DOHH2 (cell line): ENCODE results near the gene C19orf25.

Experiments
- H3F3A ChIP-seq: fragments of 200-600 bp; sonication (generic), shearing (Covaris generic); 2 replicates; pipeline ENCODE4 v1.6.0; 2016; ENCODE audit warnings: antibody characterized with exemption, mild to moderate bottlenecking; ENCODE audit not compliant: control insufficient read depth, insufficient read depth
- H3K27ac ChIP-seq: fragments of 200-600 bp; sonication (generic); 2 replicates; pipeline ENCODE4 v1.5.1; 2014; ENCODE audit warnings: low read depth, mild to moderate bottlenecking, low read length, moderate library complexity
- H3K27me3 ChIP-seq: fragments of 200-600 bp; sonication (generic); 2 replicates; pipeline ENCODE4 v1.6.1; 2014; ENCODE audit warnings: mild to moderate bottlenecking, low read length, mixed read lengths; ENCODE audit not compliant: control insufficient read depth
- H3K36me3 ChIP-seq: fragments of 200-600 bp; sonication (generic); 2 replicates; pipeline ENCODE4 v1.6.1; 2014; ENCODE audit warnings: mild to moderate bottlenecking, low read length, moderate library complexity, mixed read lengths; ENCODE audit not compliant: control insufficient read depth
- H3K4me1 ChIP-seq: fragments of 200-600 bp; sonication (generic); 2 replicates; pipeline ENCODE4 v1.6.1; 2014; ENCODE audit warnings: mild to moderate bottlenecking, low read length, mixed read lengths; ENCODE audit not compliant: control insufficient read depth
- H3K4me2 ChIP-seq: fragments of 200-600 bp; sonication (generic); 2 replicates; pipeline ENCODE4 v1.6.0; 2014; ENCODE audit warnings: mild to moderate bottlenecking, low read length, moderate library complexity
- H3K4me3 ChIP-seq: fragments of 200-600 bp; sonication (generic); 2 replicates; pipeline ENCODE4 v1.5.1; 2014; ENCODE audit warnings: mild to moderate bottlenecking, low read length, mixed read lengths
- H3K79me2 ChIP-seq: fragments of 200-600 bp; sonication (generic); 2 replicates; pipeline ENCODE4 v1.6.1; 2014; ENCODE audit warnings: mild to moderate bottlenecking, low read length, mixed read lengths; ENCODE audit not compliant: control insufficient read depth
- H3K9me2 ChIP-seq: fragments of 200-600 bp; sonication (generic); replicated peaks from 2 replicates; pipeline ENCODE4 v1.6.1; 2014; ENCODE audit warnings: mild to moderate bottlenecking, low read length, mixed read lengths; ENCODE audit not compliant: control insufficient read depth
- H3K9me3 ChIP-seq: fragments of 200-600 bp; sonication (generic); 2 replicates; pipeline ENCODE4 v1.6.1; 2014; ENCODE audit warnings: antibody characterized with exemption, low read length, mixed read lengths; ENCODE audit not compliant: control insufficient read depth, insufficient read depth
- H4K20me1 ChIP-seq: fragments of 200-600 bp; sonication (generic); 2 replicates; pipeline ENCODE4 v1.6.0; 2014; ENCODE audit warnings: low read depth, mild to moderate bottlenecking, antibody characterized with exemption, low read length, moderate library complexity; ENCODE audit not compliant: control insufficient read depth, insufficient read depth
- EZH2phosphoT487 ChIP-seq: fragments of 200-600 bp; sonication (generic); IDR thresholded peaks from 2 replicates; pipeline ENCODE4 v1.6.1; 2017; ENCODE audit warnings: borderline replicate concordance, mild to moderate bottlenecking, antibody characterized with exemption, low read length, moderate library complexity, mixed read lengths
- TF ChIP-seq, protein P1 (sequence below): fragments of 200-600 bp; sonication (generic); IDR thresholded peaks from one replicate; pipeline ENCODE4 v1.5.1; 2014; ENCODE audit warnings: antibody characterized with exemption, mild to moderate bottlenecking, low read depth, low read length; ENCODE audit not compliant: poor library complexity, severe bottlenecking

Gene C19orf25

DNA sequence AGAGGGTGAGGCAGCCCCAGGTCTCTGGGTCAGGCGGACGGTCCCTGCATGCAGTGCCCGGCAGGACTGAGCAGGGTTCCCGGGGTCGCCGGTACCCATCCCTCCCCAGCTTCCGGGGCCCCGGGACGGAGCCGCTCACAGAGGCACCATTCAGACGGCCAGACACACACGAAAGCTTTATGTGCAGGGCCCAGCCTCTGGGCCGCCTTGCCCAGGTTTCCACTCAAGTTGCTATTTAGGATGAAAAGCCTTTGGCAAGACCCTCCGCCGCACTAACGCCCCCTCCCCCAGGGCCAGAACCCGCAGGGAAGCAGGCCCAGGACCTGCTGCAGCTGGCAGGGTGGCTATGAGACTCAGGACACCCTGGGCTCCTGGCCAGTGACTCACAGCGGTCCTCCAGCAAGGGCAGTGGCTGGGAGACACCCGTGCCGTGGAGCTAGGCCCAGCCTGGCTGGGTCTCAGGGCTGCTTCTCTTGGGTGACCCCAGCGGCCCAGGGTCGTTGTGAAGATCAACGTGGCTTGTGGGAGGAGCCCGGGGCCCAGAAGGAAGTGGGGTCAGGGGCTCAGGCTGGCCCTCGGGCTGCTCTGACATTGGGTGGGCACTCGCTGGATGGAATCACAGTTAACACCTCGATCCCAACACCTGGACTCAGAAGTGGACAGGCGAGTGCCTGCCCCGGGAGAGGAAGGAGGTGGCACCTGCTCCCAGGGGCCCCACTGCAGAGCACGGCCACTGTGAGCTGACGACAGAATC is 4.8 kb downstream of the C19orf25 start:
- Histone ChIP-seq H3K36me3 (peaks cover 9% of the 10 kb centered on the region), H3K4me3 (no peak overlapping the region), H3K4me2 (no peak overlapping the region), H3K27ac (no peak overlapping the region), H3K4me1 (peaks cover 32% of the 10 kb centered on the region), H4K20me1 (peaks cover 19% of the 10 kb centered on the region; the same call in 1 of the 2 replicates), H3K9me3 (no peaks in the 10 kb centered on the region), H3K79me2 (peaks cover 28% of the 10 kb centered on the region), H3K9me2 (no peaks in the 10 kb centered on the region), H3K27me3 (peaks cover 29% of the 10 kb centered on the region), H3F3A (0 out of 2 replicates have a peak, but pooled peaks cover 4% of the 10 kb centered on the region)
- TF ChIP-seq, protein P1, sequence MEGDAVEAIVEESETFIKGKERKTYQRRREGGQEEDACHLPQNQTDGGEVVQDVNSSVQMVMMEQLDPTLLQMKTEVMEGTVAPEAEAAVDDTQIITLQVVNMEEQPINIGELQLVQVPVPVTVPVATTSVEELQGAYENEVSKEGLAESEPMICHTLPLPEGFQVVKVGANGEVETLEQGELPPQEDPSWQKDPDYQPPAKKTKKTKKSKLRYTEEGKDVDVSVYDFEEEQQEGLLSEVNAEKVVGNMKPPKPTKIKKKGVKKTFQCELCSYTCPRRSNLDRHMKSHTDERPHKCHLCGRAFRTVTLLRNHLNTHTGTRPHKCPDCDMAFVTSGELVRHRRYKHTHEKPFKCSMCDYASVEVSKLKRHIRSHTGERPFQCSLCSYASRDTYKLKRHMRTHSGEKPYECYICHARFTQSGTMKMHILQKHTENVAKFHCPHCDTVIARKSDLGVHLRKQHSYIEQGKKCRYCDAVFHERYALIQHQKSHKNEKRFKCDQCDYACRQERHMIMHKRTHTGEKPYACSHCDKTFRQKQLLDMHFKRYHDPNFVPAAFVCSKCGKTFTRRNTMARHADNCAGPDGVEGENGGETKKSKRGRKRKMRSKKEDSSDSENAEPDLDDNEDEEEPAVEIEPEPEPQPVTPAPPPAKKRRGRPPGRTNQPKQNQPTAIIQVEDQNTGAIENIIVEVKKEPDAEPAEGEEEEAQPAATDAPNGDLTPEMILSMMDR = no peak
- TF ChIP-seq EZH2phosphoT487 = no peak

DNA sequence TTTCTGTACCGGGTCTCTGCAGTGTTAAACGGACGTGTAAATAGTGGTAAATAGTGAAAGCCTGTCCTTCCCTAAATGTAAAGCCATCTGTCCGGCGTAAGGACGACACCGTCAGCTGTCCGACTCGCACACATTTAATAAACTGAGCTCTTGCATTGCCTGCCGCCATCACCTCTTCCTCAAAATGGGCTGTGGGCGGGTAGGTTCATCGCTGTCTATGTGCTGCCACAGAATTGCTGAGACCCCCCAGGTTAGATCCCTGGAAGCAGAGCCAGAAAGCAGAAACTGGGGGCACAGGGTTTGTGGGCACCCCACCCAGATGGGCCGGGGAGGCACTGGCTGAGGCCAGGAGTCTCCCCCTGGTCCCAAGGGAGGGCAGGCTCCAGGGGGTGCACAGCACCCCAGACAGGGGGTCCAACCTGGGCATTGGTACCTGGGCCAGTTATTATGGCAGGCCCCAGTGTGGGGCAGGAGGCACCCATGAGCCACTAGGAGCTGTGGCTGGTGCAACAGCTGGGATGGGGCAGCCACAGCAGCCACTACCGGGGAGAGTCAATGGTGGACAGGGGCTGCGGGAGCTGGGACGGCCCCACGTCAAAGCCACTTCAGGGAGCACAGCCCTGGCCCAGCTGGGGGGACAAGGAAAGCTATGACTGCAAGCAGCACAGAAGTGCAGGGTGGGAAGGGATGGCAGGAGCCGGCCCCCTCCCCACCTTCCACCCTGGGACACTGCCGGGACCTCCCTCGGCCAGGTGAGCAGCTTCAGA is 5.7 kb downstream of the C19orf25 start:
- Histone ChIP-seq H3K27me3 (peaks cover 35% of the 10 kb centered on the region), H3K27ac (no peak overlapping the region), H3K79me2 (peaks cover 21% of the 10 kb centered on the region), H3K9me2 (no peaks in the 10 kb centered on the region), H3F3A (0 out of 2 replicates have a peak, but pooled peaks cover 4% of the 10 kb centered on the region), H3K4me1 (peaks cover 31% of the 10 kb centered on the region), H3K4me3 (no peak overlapping the region), H3K36me3 (peaks cover 9% of the 10 kb centered on the region), H3K9me3 (no peaks in the 10 kb centered on the region), H4K20me1 (peaks cover 19% of the 10 kb centered on the region; the same call in 1 of the 2 replicates), H3K4me2 (no peak overlapping the region)
- TF ChIP-seq, protein P1 = no peak
- no peak for TF ChIP-seq EZH2phosphoT487

GRCh38 chr19:1472231-1473084 is 6.6 kb downstream of the C19orf25 start:
- Histone ChIP-seq H3K9me3 (no peaks in the 10 kb centered on the region), H3K27me3 (peaks cover 39% of the 10 kb centered on the region), H3F3A (0 out of 2 replicates have a peak, but pooled peaks cover 4% of the 10 kb centered on the region), H3K79me2 (peaks cover 14% of the 10 kb centered on the region), H3K4me3 (no peak overlapping the region), H3K9me2 (no peaks in the 10 kb centered on the region), H3K4me2 (no peak overlapping the region), H3K4me1 (peaks cover 25% of the 10 kb centered on the region), H3K36me3 (peaks cover 8% of the 10 kb centered on the region), H4K20me1 (peaks cover 19% of the 10 kb centered on the region; the same call in 1 of the 2 replicates), H3K27ac (no peak overlapping the region)
- TF ChIP-seq, protein P1 = no peak
- no peak for TF ChIP-seq EZH2phosphoT487
